T-helper 2 cell treated with Interferon-gamma antibody and Interleukin-4, amounts not matched to agents 100 ng/mL and 5 ng/mL, for 36 hours (primary cell): ENCODE measurements around the gene PHACTR1. TPM values are rescaled to one million over a fixed set of nuclear protein-coding genes. Genes with fewer than 3 reads are reported as not detected.

Experiments used
- intact Hi-C: fragments of 100-400 bp; cut with micrococcal nuclease; formaldehyde crosslinking; loops from one replicate; pipeline ENCODE4 v1.15.1; 2023
- total RNA-seq: library from RNA; stranded (reverse); gene quantifications from 2 replicates; pipeline ENCODE4 v1.2.3, GENCODE V29; 2022

Gene PHACTR1
- total RNA-seq, 1 donor from 2014 or later: 0.11 TPM

DNA sequence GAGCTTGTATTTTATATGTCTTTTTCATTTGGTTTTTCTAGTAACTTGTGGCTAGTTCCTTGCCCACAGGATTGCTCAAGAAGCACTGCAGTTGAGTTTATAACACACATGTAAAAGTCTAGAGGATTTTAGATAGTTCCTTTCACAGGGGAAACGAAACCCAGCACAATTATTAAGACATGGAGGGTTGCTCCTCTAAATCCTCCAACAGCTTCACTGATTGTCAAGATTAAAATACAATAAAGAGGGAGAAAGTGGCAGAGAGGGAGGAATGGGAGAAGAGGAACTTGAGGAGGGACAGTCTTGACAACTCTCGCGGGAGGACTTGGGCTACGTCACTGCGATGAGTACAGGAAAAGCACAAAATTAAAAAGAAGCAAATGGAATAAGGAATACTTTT lies 621.5 kb downstream of the PHACTR1 start:
- intact Hi-C loops: loop anchor here (5.0 to 10.0 kb wide), 3 partner anchors 44 to 727 kb away; no protein-coding TSS in a partner anchor
